HG03520 (cell line): Measurements from ENCODE around the gene RASSF1.

Source experiments
- ATAC-seq: cut with Tn5 transposase; IDR thresholded peaks from one replicate; pipeline ENCODE4 v1.9.1; 2021; ENCODE audit warnings: mild to moderate bottlenecking, moderate library complexity; ENCODE audit not compliant: unreplicated experiment

The RASSF1 gene, protein sequence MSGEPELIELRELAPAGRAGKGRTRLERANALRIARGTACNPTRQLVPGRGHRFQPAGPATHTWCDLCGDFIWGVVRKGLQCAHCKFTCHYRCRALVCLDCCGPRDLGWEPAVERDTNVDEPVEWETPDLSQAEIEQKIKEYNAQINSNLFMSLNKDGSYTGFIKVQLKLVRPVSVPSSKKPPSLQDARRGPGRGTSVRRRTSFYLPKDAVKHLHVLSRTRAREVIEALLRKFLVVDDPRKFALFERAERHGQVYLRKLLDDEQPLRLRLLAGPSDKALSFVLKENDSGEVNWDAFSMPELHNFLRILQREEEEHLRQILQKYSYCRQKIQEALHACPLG

GRCh38 chr3:50340448-50341329, at the start of gene RASSF1:
RASSF1 (minus strand) TSS chr3:50340836; CDS start chr3:50340805, 31 bp downstream.
- ATAC-seq, result no peak

- no peak for ATAC-seq
Observed at GRCh38 chr3:50389414-50389767, 48.8 kb upstream of the RASSF1 start.

DNA sequence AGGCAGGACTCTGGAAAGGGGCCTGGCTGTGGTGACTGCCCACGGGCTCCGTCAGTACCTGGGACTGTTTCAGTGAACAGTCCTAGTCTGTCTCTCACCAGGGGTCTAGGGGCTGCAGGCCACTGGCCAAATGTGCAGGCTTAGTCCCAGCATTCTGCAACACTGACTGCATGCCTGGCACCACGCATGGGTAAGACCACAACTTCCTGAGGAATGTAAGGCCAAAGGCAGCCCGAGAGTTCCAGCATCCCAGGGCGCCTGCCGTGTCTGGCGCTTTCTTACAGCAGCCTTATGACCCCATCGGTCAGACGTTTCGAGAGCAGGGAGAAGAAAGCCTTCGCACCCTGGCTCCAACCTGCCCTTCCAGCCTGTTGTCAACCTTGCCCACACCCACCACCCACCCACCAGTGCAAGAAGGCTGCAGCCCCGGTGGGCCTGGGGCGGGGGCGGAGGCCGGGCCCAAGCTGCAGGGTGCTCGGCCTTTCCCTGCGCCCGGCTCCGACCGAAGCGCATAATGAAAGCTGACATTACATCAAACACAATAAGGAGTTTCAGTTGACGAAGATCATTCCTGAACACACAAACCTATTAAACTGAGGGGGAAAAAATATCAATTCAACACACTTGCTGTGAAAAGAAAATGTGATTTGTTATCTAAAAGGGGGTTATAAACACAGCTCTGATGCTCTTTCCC, 48.2 kb upstream of the RASSF1 start:
- ATAC-seq, result no peak

DNA sequence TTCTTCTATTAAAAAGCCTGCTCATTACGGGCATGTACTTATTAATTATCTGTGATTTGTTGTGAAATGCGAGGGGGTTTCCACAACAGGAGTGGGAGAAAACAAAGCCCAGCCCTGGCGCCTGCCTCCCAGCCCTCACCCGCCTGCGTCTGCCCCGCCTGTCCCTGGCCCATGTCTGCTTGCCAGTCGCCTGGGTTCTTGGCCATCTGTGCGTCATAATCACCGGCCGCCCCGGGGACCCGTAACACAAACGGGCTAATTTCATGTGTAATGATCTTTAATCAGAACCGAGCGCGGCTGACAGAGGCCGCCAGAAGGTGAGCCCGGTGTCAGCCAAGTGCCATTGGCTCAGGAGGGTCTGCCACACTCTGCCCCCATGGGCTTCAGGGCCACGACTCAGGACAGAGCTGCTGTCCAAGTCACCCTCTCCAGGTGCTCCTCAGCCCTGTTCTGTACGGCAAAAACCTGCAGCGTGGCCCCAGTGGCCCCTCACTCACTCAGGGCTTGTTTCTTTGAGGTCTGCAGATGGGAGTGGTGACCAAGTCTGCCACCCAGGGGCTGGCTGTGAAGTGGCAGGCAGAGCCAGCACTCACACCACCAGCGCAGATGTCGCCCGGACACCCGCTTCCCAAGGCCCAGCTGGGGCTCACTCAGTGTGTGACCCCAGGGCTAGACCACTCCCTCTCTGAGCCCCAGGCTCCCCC, 47.5 kb upstream of the RASSF1 start:
- ATAC-seq, result no peak

GRCh38 chr3:50385754-50386153, 45.1 kb upstream of the RASSF1 start:
- ATAC-seq, result no peak

GRCh38 chr3:50383750-50384149, 43.1 kb upstream of the RASSF1 start:
- no peak for ATAC-seq

GRCh38 chr3:50382722-50383121, 42.1 kb upstream of the RASSF1 start:
- no peak for ATAC-seq

- ATAC-seq, result no peak
Observed at GRCh38 chr3:50381383-50381782, 40.7 kb upstream of the RASSF1 start.

GRCh38 chr3:50380405-50381085, 39.9 kb upstream of the RASSF1 start:
- ATAC-seq, result no peak

DNA sequence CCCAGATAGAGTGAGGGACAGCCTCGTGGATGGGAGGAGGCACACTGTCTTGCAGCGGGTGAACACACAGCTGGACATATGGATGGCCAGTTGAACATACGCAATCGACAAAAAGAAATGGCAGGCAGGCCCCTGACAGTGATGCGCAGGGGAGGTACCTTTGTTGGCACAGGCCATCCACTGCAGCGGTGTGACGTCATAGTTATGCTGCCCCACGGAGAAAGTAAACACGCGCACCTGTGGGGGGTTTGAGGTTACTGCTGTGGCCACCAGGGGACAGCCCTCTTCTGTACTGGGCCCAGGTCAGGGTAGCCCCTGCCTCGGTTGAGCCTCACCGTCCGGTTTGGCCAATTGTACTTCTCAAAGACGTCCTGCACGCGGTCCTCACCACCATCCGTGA, 38.1 kb upstream of the RASSF1 start:
- ATAC-seq, result no peak

DNA sequence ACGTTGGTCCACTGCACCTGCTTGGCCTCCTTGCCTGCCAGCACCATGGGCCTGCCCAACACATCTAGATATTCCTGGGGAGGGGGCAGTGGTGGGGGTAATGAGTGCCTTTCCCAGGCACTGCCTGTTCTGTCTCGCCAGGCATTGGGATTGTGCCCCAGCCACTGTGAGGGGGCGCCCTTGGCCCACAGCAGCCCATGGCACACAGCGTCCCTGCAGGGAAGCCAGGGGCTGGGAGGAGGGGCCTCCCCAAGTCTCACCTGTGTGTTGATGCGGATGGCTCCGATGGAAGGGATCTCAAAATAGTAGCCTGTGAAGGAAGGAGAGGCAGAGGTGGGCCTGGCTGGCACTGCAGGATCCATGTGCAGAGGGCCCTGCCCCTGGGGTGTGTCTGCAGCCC, 37.4 kb upstream of the RASSF1 start:
- ATAC-seq, result no peak

DNA sequence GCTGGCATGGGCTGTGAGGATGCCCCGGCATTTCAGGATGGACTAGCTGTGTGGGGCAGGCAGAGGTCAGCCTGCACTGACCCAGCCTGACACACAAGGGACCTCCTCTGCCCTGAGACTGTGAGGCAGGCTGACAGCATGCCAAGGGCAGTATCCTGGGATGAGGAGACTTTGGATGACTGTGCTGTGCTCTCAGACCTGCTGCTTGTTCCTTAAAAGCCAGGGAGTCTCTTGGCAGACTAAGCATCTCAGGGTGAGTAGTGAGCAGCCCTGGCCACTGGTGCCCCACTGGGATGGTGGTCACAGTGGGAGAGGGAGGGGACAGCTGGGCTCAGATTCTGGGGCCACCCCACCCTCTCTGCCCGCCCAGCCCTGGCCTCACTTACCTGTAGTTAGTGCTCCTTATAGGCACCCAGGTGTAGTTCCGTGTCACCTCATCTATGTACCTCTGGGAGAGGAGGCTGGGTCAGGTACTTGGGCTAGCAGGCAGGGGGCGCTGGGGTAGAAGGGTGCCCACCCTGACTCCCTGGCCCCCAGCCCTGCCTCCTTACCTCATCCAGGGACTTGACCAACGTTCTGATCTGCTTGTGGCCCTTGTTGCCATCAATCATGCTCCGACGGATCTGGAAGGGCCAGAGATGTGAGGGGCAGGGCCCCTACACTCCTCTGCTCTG, 34.8 kb upstream of the RASSF1 start:
- no peak for ATAC-seq

GRCh38 chr3:50374363-50375257, 34.0 kb upstream of the RASSF1 start:
- ATAC-seq, result no peak

DNA sequence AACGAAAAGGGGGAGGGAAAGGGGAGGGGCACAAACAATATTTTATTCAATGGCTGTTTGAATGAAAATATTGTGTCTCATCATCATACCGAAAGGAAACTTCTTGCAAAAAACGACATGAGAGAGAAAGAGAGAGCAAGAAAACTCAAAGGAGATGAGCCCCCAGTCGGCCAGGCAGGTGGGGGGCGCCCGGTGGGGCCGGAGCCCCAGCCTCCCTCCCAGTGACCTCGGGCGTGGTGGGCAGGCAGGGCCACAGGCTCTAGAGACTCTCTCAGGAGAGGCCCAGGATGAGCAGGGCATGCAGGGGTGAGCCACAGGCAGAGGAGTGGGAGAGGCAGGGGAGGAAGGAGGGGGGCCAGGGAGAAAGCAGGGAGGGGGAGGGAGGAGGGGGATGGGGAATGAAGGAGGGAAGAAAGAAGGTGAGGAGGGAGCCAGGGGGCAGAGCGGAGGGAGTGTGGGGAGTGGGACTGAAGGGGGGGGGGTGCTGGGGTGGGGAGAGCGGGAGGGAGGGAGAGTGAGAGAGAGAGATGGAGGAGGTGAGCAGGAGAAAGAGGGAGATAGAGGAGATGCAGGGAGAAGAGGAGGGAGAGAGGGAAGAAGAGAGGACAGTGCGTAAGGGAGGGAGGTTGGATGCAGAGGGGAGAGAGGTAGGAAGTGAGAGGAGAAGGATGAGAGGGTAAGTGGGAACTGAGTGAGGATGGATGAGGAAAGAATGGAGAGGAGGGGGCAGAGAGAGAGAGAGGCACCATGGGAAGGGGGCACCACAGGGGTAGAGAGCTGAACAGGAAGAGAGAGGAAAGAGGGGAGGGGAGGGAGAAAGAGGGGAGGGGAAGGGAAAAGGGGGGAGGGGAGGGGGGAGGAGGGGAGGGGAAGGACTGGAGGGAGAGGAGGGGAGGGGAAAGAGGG, 32.8 kb upstream of the RASSF1 start:
- ATAC-seq, result no peak

DNA sequence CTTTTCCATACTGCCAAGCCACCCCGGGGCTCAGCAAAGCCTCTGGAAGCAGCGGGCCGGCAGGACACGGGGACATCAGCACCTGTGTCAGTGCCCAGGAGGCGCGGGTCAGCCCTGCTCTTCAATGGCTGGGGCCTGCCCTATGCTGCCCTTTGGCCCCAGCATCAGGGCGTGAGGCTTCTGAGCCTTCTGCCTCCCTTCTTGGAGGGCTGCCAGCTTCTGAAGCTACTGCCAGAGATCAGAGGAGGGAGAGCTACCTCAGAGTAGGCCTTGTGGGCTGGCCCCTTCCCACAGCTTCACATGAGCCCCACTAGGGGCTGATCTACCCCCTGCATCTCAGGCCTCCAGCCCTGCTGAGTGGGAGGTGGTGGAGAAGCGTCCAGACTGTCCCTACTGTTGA, 31.7 kb upstream of the RASSF1 start:
- no peak for ATAC-seq

DNA sequence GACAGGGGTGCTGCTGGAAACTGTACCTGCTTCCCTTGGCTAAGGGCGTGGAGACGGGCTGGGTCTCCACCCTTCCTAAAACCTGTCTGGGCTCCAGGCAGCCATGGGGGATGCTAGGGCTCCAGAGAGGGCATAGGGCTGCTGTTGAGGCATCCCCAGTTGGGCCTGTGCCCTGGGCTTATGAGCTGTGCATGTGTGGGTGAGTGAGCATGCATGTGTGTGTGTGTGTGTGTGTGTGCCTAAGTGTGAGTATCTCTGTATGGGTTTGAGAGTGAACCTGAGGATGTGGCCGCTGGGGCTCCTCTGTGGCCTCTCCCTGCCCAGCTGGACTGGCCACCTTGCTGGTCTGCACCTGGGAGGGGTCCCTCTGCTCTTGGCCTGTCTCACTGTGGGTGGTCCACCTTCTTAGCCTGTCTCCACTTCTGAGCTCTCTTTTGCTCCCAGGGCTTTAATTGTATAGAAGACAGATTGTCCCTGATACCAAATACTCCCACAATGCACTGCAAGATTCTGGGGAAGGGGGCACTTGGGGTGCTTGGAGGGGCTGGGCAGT, 30.6 kb upstream of the RASSF1 start:
- no peak for ATAC-seq

DNA sequence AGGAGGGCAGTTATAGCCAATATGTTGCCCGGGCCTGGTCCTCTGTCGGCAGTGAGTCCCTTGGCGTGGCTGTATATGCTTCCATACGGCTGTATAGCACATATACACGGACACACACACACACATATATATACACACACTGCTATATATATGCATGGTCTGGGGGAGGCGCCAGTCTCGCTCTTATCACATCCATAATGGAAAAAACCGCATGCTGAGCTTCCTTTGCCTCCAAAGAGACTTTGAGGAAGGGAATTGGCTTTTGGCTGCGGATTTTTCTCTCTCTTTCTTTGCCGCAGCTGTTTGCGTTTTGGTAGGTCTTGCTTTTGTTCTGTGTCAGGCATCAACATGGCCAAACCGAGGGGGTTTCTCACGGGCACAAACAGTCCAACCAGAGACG, 30.0 kb upstream of the RASSF1 start:
- ATAC-seq, result no peak
